ENCODE measurements around the gene KANSL1. TPM values are rescaled to one million over a fixed set of nuclear protein-coding genes. Genes with fewer than 3 reads are reported as not detected.

KANSL1 gene
- total and polyA plus RNA-seq, 2 experiments from 2014 or later, result 49.0 to 206 TPM

- TF ChIP-seq, protein P1, sequence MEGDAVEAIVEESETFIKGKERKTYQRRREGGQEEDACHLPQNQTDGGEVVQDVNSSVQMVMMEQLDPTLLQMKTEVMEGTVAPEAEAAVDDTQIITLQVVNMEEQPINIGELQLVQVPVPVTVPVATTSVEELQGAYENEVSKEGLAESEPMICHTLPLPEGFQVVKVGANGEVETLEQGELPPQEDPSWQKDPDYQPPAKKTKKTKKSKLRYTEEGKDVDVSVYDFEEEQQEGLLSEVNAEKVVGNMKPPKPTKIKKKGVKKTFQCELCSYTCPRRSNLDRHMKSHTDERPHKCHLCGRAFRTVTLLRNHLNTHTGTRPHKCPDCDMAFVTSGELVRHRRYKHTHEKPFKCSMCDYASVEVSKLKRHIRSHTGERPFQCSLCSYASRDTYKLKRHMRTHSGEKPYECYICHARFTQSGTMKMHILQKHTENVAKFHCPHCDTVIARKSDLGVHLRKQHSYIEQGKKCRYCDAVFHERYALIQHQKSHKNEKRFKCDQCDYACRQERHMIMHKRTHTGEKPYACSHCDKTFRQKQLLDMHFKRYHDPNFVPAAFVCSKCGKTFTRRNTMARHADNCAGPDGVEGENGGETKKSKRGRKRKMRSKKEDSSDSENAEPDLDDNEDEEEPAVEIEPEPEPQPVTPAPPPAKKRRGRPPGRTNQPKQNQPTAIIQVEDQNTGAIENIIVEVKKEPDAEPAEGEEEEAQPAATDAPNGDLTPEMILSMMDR (conservative IDR thresholded peaks at IDR 0.05; ENCODE audit: low read depth in 2 of 2), result no peak
These were observed 145.4 kb downstream of the KANSL1 start (continued) for GRCh38 chr17:46047856-46048255.

GRCh38 chr17:46047398-46047797 is 145.8 kb downstream of the KANSL1 start:
- H3K36me3 Mint-ChIP-seq (ENCODE audit: low read depth), result peaks cover 78% of the 10 kb centered on the region
- peaks cover 48% of the 10 kb centered on the region for H3K36me3 ChIP-seq (ENCODE audit: insufficient read depth)
- TF ChIP-seq, protein P2, sequence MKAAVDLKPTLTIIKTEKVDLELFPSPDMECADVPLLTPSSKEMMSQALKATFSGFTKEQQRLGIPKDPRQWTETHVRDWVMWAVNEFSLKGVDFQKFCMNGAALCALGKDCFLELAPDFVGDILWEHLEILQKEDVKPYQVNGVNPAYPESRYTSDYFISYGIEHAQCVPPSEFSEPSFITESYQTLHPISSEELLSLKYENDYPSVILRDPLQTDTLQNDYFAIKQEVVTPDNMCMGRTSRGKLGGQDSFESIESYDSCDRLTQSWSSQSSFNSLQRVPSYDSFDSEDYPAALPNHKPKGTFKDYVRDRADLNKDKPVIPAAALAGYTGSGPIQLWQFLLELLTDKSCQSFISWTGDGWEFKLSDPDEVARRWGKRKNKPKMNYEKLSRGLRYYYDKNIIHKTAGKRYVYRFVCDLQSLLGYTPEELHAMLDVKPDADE (IDR thresholded peaks at IDR 0.05), result no peak
- TF ChIP-seq EZH2 (IDR thresholded peaks at IDR 0.05; ENCODE audit: low read depth, unreplicated experiment), result no peak
- no peak for TF ChIP-seq JUNB (IDR thresholded peaks at IDR 0.05; ENCODE audit: unreplicated experiment)
- TF ChIP-seq, protein P1 (conservative IDR thresholded peaks at IDR 0.05; ENCODE audit: low read depth in 2 of 2), result no peak
- no peak for TF ChIP-seq ZNF114 (CRISPR knock-in tag; IDR thresholded peaks at IDR 0.05)
- no peak for TF ChIP-seq ZNF462 (CRISPR knock-in tag; IDR thresholded peaks at IDR 0.05)
- TF ChIP-seq NANOG (IDR thresholded peaks at IDR 0.05; ENCODE audit: borderline replicate concordance), result no peak
- TF ChIP-seq EZH2phosphoT487 (IDR thresholded peaks at IDR 0.05; ENCODE audit: unreplicated experiment), result no peak
- TF ChIP-seq STAT1 (IDR thresholded peaks at IDR 0.05; ENCODE audit: unreplicated experiment), result no peak
- TF ChIP-seq, protein P3, sequence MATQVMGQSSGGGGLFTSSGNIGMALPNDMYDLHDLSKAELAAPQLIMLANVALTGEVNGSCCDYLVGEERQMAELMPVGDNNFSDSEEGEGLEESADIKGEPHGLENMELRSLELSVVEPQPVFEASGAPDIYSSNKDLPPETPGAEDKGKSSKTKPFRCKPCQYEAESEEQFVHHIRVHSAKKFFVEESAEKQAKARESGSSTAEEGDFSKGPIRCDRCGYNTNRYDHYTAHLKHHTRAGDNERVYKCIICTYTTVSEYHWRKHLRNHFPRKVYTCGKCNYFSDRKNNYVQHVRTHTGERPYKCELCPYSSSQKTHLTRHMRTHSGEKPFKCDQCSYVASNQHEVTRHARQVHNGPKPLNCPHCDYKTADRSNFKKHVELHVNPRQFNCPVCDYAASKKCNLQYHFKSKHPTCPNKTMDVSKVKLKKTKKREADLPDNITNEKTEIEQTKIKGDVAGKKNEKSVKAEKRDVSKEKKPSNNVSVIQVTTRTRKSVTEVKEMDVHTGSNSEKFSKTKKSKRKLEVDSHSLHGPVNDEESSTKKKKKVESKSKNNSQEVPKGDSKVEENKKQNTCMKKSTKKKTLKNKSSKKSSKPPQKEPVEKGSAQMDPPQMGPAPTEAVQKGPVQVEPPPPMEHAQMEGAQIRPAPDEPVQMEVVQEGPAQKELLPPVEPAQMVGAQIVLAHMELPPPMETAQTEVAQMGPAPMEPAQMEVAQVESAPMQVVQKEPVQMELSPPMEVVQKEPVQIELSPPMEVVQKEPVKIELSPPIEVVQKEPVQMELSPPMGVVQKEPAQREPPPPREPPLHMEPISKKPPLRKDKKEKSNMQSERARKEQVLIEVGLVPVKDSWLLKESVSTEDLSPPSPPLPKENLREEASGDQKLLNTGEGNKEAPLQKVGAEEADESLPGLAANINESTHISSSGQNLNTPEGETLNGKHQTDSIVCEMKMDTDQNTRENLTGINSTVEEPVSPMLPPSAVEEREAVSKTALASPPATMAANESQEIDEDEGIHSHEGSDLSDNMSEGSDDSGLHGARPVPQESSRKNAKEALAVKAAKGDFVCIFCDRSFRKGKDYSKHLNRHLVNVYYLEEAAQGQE (IDR thresholded peaks at IDR 0.05; ENCODE audit: unreplicated experiment), result no peak

More at GRCh38 chr17:46047398-46047797, 145.8 kb downstream of the KANSL1 start:
- H2AFZ ChIP-seq, result no peak overlapping the region
- peaks cover 19% of the 10 kb centered on the region for H4K20me1 ChIP-seq (replicated peaks; ENCODE audit: insufficient read depth)
- H3K27ac ChIP-seq (ENCODE audit: low read depth), result no peak overlapping the region
- H3K4me3 ChIP-seq, result no peak overlapping the region
- H3F3A ChIP-seq (replicated peaks; ENCODE audit: low read depth), result peaks cover 10% of the 10 kb centered on the region; the same call in 1 of the 2 replicates
- Mint-ChIP-seq H3K9me3 (no peaks in the 10 kb centered on the region), H3K4me3 (no peak overlapping the region), H3K27ac (no peak overlapping the region), H3K4me1 (peaks cover 18% of the 10 kb centered on the region), H3K27me3 (ENCODE audit: insufficient read depth, low read depth, poor library complexity) (peaks cover 3% of the 10 kb centered on the region)
- H3K4me1 ChIP-seq (ENCODE audit: insufficient read depth), result no peaks in the 10 kb centered on the region
- H3K4me2 ChIP-seq, result no peak overlapping the region
- peaks cover 30% of the 10 kb centered on the region for H3K79me2 ChIP-seq (replicated peaks; ENCODE audit: insufficient read depth)
- no peaks in the 10 kb centered on the region for H3K27me3 ChIP-seq (ENCODE audit: insufficient read depth)
- no peak for DNase-seq (ENCODE audit: low spot score)
- H3K9me2 ChIP-seq (ENCODE audit: insufficient read depth), result no peaks in the 10 kb centered on the region
- no peak for ATAC-seq
